ENCODE measurements around the gene OPN3.

The OPN3 gene

GRCh38 chr1:241586905-241587512 lies 53.2 kb downstream of the OPN3 start:
- DNase-seq: no peak

GRCh38 chr1:241582921-241583321 lies 57.2 kb downstream of the OPN3 start:
- DNase-seq: no peak

- DNase-seq: no peak
Measured at GRCh38 chr1:241579434-241579833, 60.7 kb downstream of the OPN3 start.

GRCh38 chr1:241574154-241574553 lies 66.0 kb downstream of the OPN3 start:
- DNase-seq: no peak

GRCh38 chr1:241569848-241570247 lies 70.3 kb downstream of the OPN3 start:
- DNase-seq: no peak

- DNase-seq: no peak
Measured at GRCh38 chr1:241560849-241561187, 79.4 kb downstream of the OPN3 start.

- DNase-seq: no peak
Measured at GRCh38 chr1:241560146-241560848, 79.9 kb downstream of the OPN3 start.

- no peak for DNase-seq
Measured at GRCh38 chr1:241557551-241558193, 82.5 kb downstream of the OPN3 start.

- no peak for DNase-seq
Measured at GRCh38 chr1:241557031-241557430, 83.1 kb downstream of the OPN3 start.

GRCh38 chr1:241555526-241555925 lies 84.6 kb downstream of the OPN3 start:
- DNase-seq: no peak

GRCh38 chr1:241553886-241554592 lies 86.1 kb downstream of the OPN3 start:
- DNase-seq: no peak

- peak in 5 of 6 experiments; percentile 14 to 91 (median 65) for DNase-seq
Measured at GRCh38 chr1:241551759-241552638, 88.2 kb downstream of the OPN3 start.

- DNase-seq: no peak
Measured at GRCh38 chr1:241550318-241550717, 89.9 kb downstream of the OPN3 start.

- DNase-seq: no peak
Measured at GRCh38 chr1:241548008-241548407, 92.2 kb downstream of the OPN3 start.

All from stimulated activated naive CD4-positive, alpha-beta T cell (primary cell).